Measurements from ENCODE around the gene TNFRSF18. TPM values are rescaled to one million over a fixed set of nuclear protein-coding genes. Genes with fewer than 3 reads are reported as not detected.
A peak's percentile ranks its signal among the peaks of the same experiment; 100 is the strongest.

Gene TNFRSF18
- polyA plus RNA-seq, 1 experiment, result 0.40 TPM

- ChIA-PET POLR2A (interaction anchor here (0.6 kb wide), 1 partner anchor 40 kb away, joined by 6 read pairs; no protein-coding TSS in a partner anchor), CTCF (interaction anchor here (0.7 to 3.5 kb wide), 6 partner anchors 25 to 217 kb away, joined by 3 to 32 read pairs (median 4); partner anchors contain the start of gene ISG15)
- Histone ChIP-seq H3K27me3 (ENCODE audit: control insufficient read depth, insufficient read depth, low read length) (no peaks in the 10 kb centered on the region), H3K36me3 (ENCODE audit: control insufficient read depth, insufficient read depth, low read length) (peaks cover 26% of the 10 kb centered on the region), H3K4me3 (ENCODE audit: low read depth, low read length) (peak overlapping the region; percentile 86)
- DNase-seq (ENCODE audit: low read depth), result no peak
- TF ChIP-seq CTCF (IDR thresholded peaks at IDR 0.05; ENCODE audit: insufficient read depth, low read depth, low read length), result peak; percentile 38; the same call in 1 of the 2 replicates
These were observed 24.4 kb upstream of the TNFRSF18 start for GRCh38 chr1:1230656-1231399.

- H3K36me3 ChIP-seq (ENCODE audit: control insufficient read depth, insufficient read depth, low read length), result peaks cover 34% of the 10 kb centered on the region
- H3K4me3 ChIP-seq (ENCODE audit: low read depth, low read length), result no peak overlapping the region
- no peak for DNase-seq (ENCODE audit: low read depth)
- POLR2A ChIA-PET, result no interaction called here
- CTCF ChIA-PET, result interaction anchor here (1.3 to 3.5 kb wide), 2 partner anchors 24 to 107 kb away, joined by 3 to 32 read pairs; no protein-coding TSS in a partner anchor
- no peak for TF ChIP-seq CTCF (IDR thresholded peaks at IDR 0.05; ENCODE audit: insufficient read depth, low read depth, low read length)
- no peaks in the 10 kb centered on the region for H3K27me3 ChIP-seq (ENCODE audit: control insufficient read depth, insufficient read depth, low read length)
These were observed 23.4 kb upstream of the TNFRSF18 start for GRCh38 chr1:1229770-1230169.

- Histone ChIP-seq H3K4me3 (ENCODE audit: low read depth, low read length) (no peak overlapping the region), H3K36me3 (ENCODE audit: control insufficient read depth, insufficient read depth, low read length) (peaks cover 32% of the 10 kb centered on the region), H3K27me3 (ENCODE audit: control insufficient read depth, insufficient read depth, low read length) (no peaks in the 10 kb centered on the region)
- TF ChIP-seq CTCF (IDR thresholded peaks at IDR 0.05; ENCODE audit: insufficient read depth, low read depth, low read length), result no peak
- ChIA-PET CTCF (interaction anchor here (3.5 kb wide), 1 partner anchor 106 kb away, joined by 32 read pairs; no protein-coding TSS in a partner anchor), POLR2A (no interaction called here)
- no peak for DNase-seq (ENCODE audit: low read depth)
These were observed 22.4 kb upstream of the TNFRSF18 start for GRCh38 chr1:1228596-1229321.

- Histone ChIP-seq H3K4me3 (ENCODE audit: low read depth, low read length) (no peak overlapping the region), H3K27me3 (ENCODE audit: control insufficient read depth, insufficient read depth, low read length) (no peaks in the 10 kb centered on the region), H3K36me3 (ENCODE audit: control insufficient read depth, insufficient read depth, low read length) (peaks cover 36% of the 10 kb centered on the region)
- POLR2A ChIA-PET, result no interaction called here
- DNase-seq (ENCODE audit: low read depth), result no peak
- TF ChIP-seq CTCF (IDR thresholded peaks at IDR 0.05; ENCODE audit: insufficient read depth, low read depth, low read length), result no peak
- CTCF ChIA-PET, result interaction anchor here (3.5 kb wide), 1 partner anchor 106 kb away, joined by 32 read pairs; no protein-coding TSS in a partner anchor
These were observed 21.8 kb upstream of the TNFRSF18 start for GRCh38 chr1:1228187-1228586.

GRCh38 chr1:1227386-1227785 is 21.0 kb upstream of the TNFRSF18 start:
- TF ChIP-seq CTCF (IDR thresholded peaks at IDR 0.05; ENCODE audit: insufficient read depth, low read depth, low read length), result no peak
- no peaks in the 10 kb centered on the region for H3K27me3 ChIP-seq (ENCODE audit: control insufficient read depth, insufficient read depth, low read length)
- DNase-seq (ENCODE audit: low read depth), result no peak
- peaks cover 44% of the 10 kb centered on the region for H3K36me3 ChIP-seq (ENCODE audit: control insufficient read depth, insufficient read depth, low read length)
- no peak overlapping the region for H3K4me3 ChIP-seq (ENCODE audit: low read depth, low read length)
- ChIA-PET POLR2A (no interaction called here), CTCF (interaction anchor here (1.1 to 1.6 kb wide), 2 partner anchors 18 to 105 kb away, joined by 3 to 4 read pairs; no protein-coding TSS in a partner anchor)
